IMR-90 (cell line): ENCODE data around the gene TMEM128. TPM values are rescaled to one million over a fixed set of nuclear protein-coding genes. Genes with fewer than 3 reads are reported as not detected.

Source experiments
- ATAC-seq: fragments of 200-7000 bp; cut with Tn5 transposase; 2 replicates; pipeline ENCODE4 v1.9.1; 2020; ENCODE audit warnings: low read depth, mild to moderate bottlenecking, moderate library complexity
- BruUV-seq: library from RNA; stranded (reverse); fragments of 400-500 nt; replicated peaks from 2 replicates; lab custom pipeline; 2021; lab: Mats Ljungman, UMichigan
- CTCF ChIA-PET: fragments of 300-600 bp; formaldehyde crosslinking; extraction: SDS; loops from one replicate; lab custom pipeline; 2021; ENCODE audit warnings: antibody characterized with exemption; lab: Yijun Ruan, JAX
- POLR2A ChIA-PET: fragments of 300-600 bp; sonication (Branson Sonifier 250); formaldehyde crosslinking; loops from one replicate; lab custom pipeline; 2022; ENCODE audit warnings: antibody characterized with exemption; ENCODE audit not compliant: unreplicated experiment; lab: Charles Lee
- DNase-seq: peaks from one replicate; pipeline ENCODE4 v3.0.0; 2013
- H2AFZ ChIP-seq: replicated peaks from 2 replicates; pipeline ENCODE3; 2013; ENCODE audit warnings: low read length, mild to moderate bottlenecking; ENCODE audit not compliant: poor library complexity
- H2AK5ac ChIP-seq: 2 replicates; pipeline ENCODE4 v1.6.1; 2013; ENCODE audit warnings: low read depth, low read length, inconsistent platforms
- H2AK9ac ChIP-seq: replicated peaks from 2 replicates; pipeline ENCODE3; 2013; ENCODE audit warnings: mild to moderate bottlenecking, low read depth, low read length, moderate library complexity; ENCODE audit not compliant: poor library complexity
- H2BK120ac ChIP-seq: 2 replicates; pipeline ENCODE4 v1.6.1; 2013; ENCODE audit warnings: low read depth, low read length, inconsistent platforms
- H2BK15ac ChIP-seq: 3 replicates; pipeline ENCODE4 v1.6.1; 2013; ENCODE audit warnings: low read depth, low read length, inconsistent platforms
- H2BK20ac ChIP-seq: 2 replicates; pipeline ENCODE4 v1.6.1; 2013; ENCODE audit warnings: low read depth, mild to moderate bottlenecking, inconsistent platforms, low read length, moderate library complexity
- H2BK5ac ChIP-seq: 2 replicates; pipeline ENCODE4 v1.6.1; 2013; ENCODE audit warnings: mild to moderate bottlenecking, low read depth, low read length, inconsistent platforms; ENCODE audit not compliant: poor library complexity, severe bottlenecking
- H3K14ac ChIP-seq: replicated peaks from 2 replicates; pipeline ENCODE4 v1.6.1; 2013; ENCODE audit warnings: low read depth, low read length, inconsistent platforms
- H3K18ac ChIP-seq: 2 replicates; pipeline ENCODE4 v1.6.1; 2013; ENCODE audit warnings: low read depth, low read length, control low read depth
- H3K23ac ChIP-seq: 2 replicates; pipeline ENCODE4 v1.6.1; 2013; ENCODE audit warnings: low read depth, low read length, inconsistent platforms
- H3K27ac ChIP-seq: 2 replicates; pipeline ENCODE4 v1.5.1; 2013; ENCODE audit warnings: mild to moderate bottlenecking, control low read depth, low read length; ENCODE audit not compliant: insufficient read depth
- H3K27me3 ChIP-seq: 2 replicates; pipeline ENCODE4 v1.6.1; 2013; ENCODE audit warnings: low read length; ENCODE audit not compliant: control insufficient read depth, insufficient read depth
- H3K36me3 ChIP-seq: 2 replicates; pipeline ENCODE4 v1.6.1; 2013; ENCODE audit warnings: low read length, mixed read lengths; ENCODE audit not compliant: control insufficient read depth, insufficient read depth
- H3K4ac ChIP-seq: 2 replicates; pipeline ENCODE4 v1.6.1; 2013; ENCODE audit warnings: low read depth, low read length, inconsistent platforms
- H3K4me1 ChIP-seq: 2 replicates; pipeline ENCODE4 v1.6.1; 2013; ENCODE audit warnings: low read length, mixed read lengths; ENCODE audit not compliant: control insufficient read depth, insufficient read depth
- H3K4me2 ChIP-seq: 2 replicates; pipeline ENCODE4 v1.6.1; 2013; ENCODE audit warnings: low read depth, mild to moderate bottlenecking, control low read depth, low read length, moderate library complexity
- H3K4me3 ChIP-seq: 2 replicates; pipeline ENCODE4 v1.5.1; 2013; ENCODE audit warnings: low read depth, mild to moderate bottlenecking, control low read depth, low read length, moderate library complexity; ENCODE audit not compliant: insufficient read depth
- H3K56ac ChIP-seq: 2 replicates; pipeline ENCODE4 v1.6.1; 2013; ENCODE audit warnings: low read length, inconsistent platforms; ENCODE audit not compliant: insufficient read depth; ENCODE audit errors: extremely low read depth
- H3K79me1 ChIP-seq, 2 experiments: 2 replicates each; pipeline ENCODE4 v1.6.1; 2013; ENCODE audit warnings: low read length in 2 of 2, inconsistent platforms in 1 of 2, low read depth in 1 of 2
- H3K9ac ChIP-seq: 2 replicates; pipeline ENCODE4 v1.6.1; 2013; ENCODE audit warnings: low read depth, low read length, control low read depth
- H3K9me1 ChIP-seq: 2 replicates; pipeline ENCODE4 v1.6.1; 2013; ENCODE audit warnings: low read length, inconsistent platforms; ENCODE audit not compliant: insufficient read depth
- H3K9me3 ChIP-seq: 2 replicates; pipeline ENCODE4 v1.6.1; 2013; ENCODE audit warnings: low read length; ENCODE audit not compliant: control insufficient read depth, insufficient read depth
- H4K20me1 ChIP-seq: 2 replicates; pipeline ENCODE4 v1.6.1; 2013; ENCODE audit warnings: low read length, inconsistent platforms; ENCODE audit not compliant: insufficient read depth
- H4K5ac ChIP-seq: 2 replicates; pipeline ENCODE4 v1.6.1; 2013; ENCODE audit warnings: mild to moderate bottlenecking, low read depth, low read length, control low read depth
- H4K8ac ChIP-seq, 2 experiments: 2 replicates each; pipeline ENCODE4 v1.6.1; 2013; ENCODE audit warnings: low read depth in 2 of 2, low read length in 2 of 2, control low read depth in 1 of 2, inconsistent platforms in 1 of 2
- H4K91ac ChIP-seq: 2 replicates; pipeline ENCODE4 v1.6.1; 2013; ENCODE audit warnings: low read depth, low read length, inconsistent platforms; ENCODE audit not compliant: insufficient read depth
- BHLHE40 ChIP-seq: fragments of 150-350 bp; IDR thresholded peaks from 2 replicates; pipeline ENCODE4 v1.6.1; 2016; ENCODE audit warnings: mild to moderate bottlenecking, low read depth, low read length
- CEBPB ChIP-seq: IDR thresholded peaks from 2 replicates; pipeline ENCODE4 v1.6.1; 2012; ENCODE audit warnings: low read depth, low read length, improper control_type of control experiment
- CHD1 ChIP-seq: IDR thresholded peaks from 2 replicates; pipeline ENCODE4 v1.6.1; 2012; ENCODE audit warnings: low read depth, low read length, improper control_type of control experiment
- FOS ChIP-seq: fragments of 150-350 bp; IDR thresholded peaks from 2 replicates; pipeline ENCODE4 v1.6.1; 2016; ENCODE audit warnings: low read depth, low read length
- MAFK ChIP-seq: IDR thresholded peaks from 2 replicates; pipeline ENCODE4 v1.6.1; 2012; ENCODE audit warnings: low read depth, low read length, improper control_type of control experiment
- MAZ ChIP-seq: IDR thresholded peaks from 2 replicates; pipeline ENCODE4 v1.6.1; 2012; ENCODE audit warnings: low read depth, mild to moderate bottlenecking, low read length, improper control_type of control experiment, moderate library complexity, borderline replicate concordance
- MXI1 ChIP-seq: IDR thresholded peaks from 2 replicates; pipeline ENCODE4 v1.6.1; 2012; ENCODE audit warnings: low read depth, mild to moderate bottlenecking, low read length, moderate library complexity, borderline replicate concordance
- NFE2L2 ChIP-seq: fragments of 150-350 bp; IDR thresholded peaks from 2 replicates; pipeline ENCODE4 v1.6.1; 2016; ENCODE audit warnings: low read depth, mild to moderate bottlenecking, low read length
- POLR2A ChIP-seq: IDR thresholded peaks from 2 replicates; pipeline ENCODE4 v1.6.1; 2012; ENCODE audit warnings: mild to moderate bottlenecking, low read depth, low read length
- RAD21 ChIP-seq: IDR thresholded peaks from 2 replicates; pipeline ENCODE4 v1.6.1; 2012; ENCODE audit warnings: low read length, improper control_type of control experiment
- RCOR1 ChIP-seq: IDR thresholded peaks from 2 replicates; pipeline ENCODE4 v1.6.1; 2012; ENCODE audit warnings: mild to moderate bottlenecking, low read length, improper control_type of control experiment; ENCODE audit not compliant: insufficient replicate concordance
- RFX5 ChIP-seq: IDR thresholded peaks from 2 replicates; pipeline ENCODE4 v1.8.0; 2012; ENCODE audit warnings: low read depth, mild to moderate bottlenecking, low read length, moderate library complexity
- SMC3 ChIP-seq: fragments of 150-350 bp; IDR thresholded peaks from 2 replicates; pipeline ENCODE4 v1.6.1; 2016; ENCODE audit warnings: low read depth, mild to moderate bottlenecking, antibody characterized with exemption, low read length, moderate library complexity
- WGBS, 2 experiments: methylation state at CpG; one replicate each; pipeline versions ENCODE4 v1.1.5 to v1.1.7; 2013; ENCODE audit warnings: missing lambda C conversion rate in 2 of 2; ENCODE audit not compliant: insufficient read length in 1 of 2; ENCODE audit errors: extremely low coverage in 2 of 2; 5-methylcytosine and 5-hydroxymethylcytosine counted together
- dilution Hi-C: fragments of 300-500 bp; cut with HindIII; formaldehyde crosslinking; loops from one replicate; pipeline ENCODE4 v1.14.3; 2018; ENCODE audit warnings: low sequenced_read_pairs; ENCODE audit not compliant: unreplicated experiment
- in situ Hi-C: fragments of 300-500 bp; cut with MboI; formaldehyde crosslinking; loops from 3 replicates; pipeline ENCODE4 v1.14.3; 2019; ENCODE audit warnings: low sequenced_read_pairs, inconsistent platforms, mixed read lengths
- intact Hi-C: fragments of 100-400 bp; cut with micrococcal nuclease; formaldehyde crosslinking; loops from 2 replicates; pipeline ENCODE4 v1.10.0; 2022
- polyA plus RNA-seq, 3 experiments: library from polyadenylated mRNA; depleted of rRNA; stranded (reverse); fragments of >200 nt; gene quantifications; 2 replicates each; pipeline ENCODE4 v1.2.3, GENCODE V29; 2012; ENCODE audit warnings: low replicate concordance in 1 of 3
- total RNA-seq: library from RNA; depleted of rRNA; stranded (reverse); fragments of >200 nt; gene quantifications from 2 replicates; pipeline ENCODE4 v1.2.3, GENCODE V29; 2012
- TF ChIP-seq, protein P1 (sequence below): fragments of 150-350 bp; IDR thresholded peaks from 2 replicates; pipeline ENCODE4 v1.6.1; 2016; ENCODE audit warnings: low read depth, mild to moderate bottlenecking, low read length, moderate library complexity, borderline replicate concordance
- TF ChIP-seq, protein P2 (sequence below): fragments of 150-350 bp; IDR thresholded peaks from 2 replicates; pipeline ENCODE4 v1.6.1; 2017; ENCODE audit warnings: mild to moderate bottlenecking, antibody characterized with exemption, low read length, low read depth
- TF ChIP-seq, protein P3 (sequence below): conservative IDR thresholded peaks from 2 replicates; pipeline ENCODE4 v1.5.1; 2012; ENCODE audit warnings: mild to moderate bottlenecking, low read depth, low read length, improper control_type of control experiment

The TMEM128 gene
- total and polyA plus RNA-seq, 2 of the 4 experiments (the other 2 are of a cell fraction) = 21.9 to 22.6 TPM

DNA sequence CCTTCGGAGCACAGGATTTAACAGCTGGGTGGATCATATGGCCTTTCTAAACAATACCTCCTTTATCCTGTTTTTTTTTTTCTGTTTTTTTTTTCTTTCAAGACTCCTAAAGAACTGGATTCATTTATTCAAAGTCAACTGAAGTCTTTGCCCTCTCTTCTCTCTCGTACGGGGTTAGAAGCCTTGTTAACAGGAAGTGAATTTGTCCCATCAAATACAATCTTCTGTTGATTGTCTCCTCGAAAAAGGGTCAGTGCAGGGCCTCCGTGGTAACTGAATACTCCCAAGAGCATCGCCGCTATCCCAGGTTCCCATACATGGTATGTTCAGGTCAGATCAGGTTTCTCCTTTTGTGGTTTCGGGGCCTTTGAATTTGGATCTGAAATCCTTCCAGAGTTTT lies 1.8 kb upstream of the TMEM128 start:
- no peak overlapping the region for H2BK15ac ChIP-seq
- H2AK9ac ChIP-seq = no peak overlapping the region
- TF ChIP-seq RCOR1 = no peak
- TF ChIP-seq RFX5 = no peak
- TF ChIP-seq, protein P1, sequence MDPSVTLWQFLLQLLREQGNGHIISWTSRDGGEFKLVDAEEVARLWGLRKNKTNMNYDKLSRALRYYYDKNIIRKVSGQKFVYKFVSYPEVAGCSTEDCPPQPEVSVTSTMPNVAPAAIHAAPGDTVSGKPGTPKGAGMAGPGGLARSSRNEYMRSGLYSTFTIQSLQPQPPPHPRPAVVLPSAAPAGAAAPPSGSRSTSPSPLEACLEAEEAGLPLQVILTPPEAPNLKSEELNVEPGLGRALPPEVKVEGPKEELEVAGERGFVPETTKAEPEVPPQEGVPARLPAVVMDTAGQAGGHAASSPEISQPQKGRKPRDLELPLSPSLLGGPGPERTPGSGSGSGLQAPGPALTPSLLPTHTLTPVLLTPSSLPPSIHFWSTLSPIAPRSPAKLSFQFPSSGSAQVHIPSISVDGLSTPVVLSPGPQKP = no peak
- no peak for TF ChIP-seq MAFK
- no peak for TF ChIP-seq MAZ
- TF ChIP-seq MXI1 = no peak
- no peak for TF ChIP-seq NFE2L2
- TF ChIP-seq, protein P2, sequence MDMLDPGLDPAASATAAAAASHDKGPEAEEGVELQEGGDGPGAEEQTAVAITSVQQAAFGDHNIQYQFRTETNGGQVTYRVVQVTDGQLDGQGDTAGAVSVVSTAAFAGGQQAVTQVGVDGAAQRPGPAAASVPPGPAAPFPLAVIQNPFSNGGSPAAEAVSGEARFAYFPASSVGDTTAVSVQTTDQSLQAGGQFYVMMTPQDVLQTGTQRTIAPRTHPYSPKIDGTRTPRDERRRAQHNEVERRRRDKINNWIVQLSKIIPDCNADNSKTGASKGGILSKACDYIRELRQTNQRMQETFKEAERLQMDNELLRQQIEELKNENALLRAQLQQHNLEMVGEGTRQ = no peak
- TF ChIP-seq CHD1 = no peak
- no peak for TF ChIP-seq RAD21
- no peak for TF ChIP-seq POLR2A
- TF ChIP-seq, protein P3, sequence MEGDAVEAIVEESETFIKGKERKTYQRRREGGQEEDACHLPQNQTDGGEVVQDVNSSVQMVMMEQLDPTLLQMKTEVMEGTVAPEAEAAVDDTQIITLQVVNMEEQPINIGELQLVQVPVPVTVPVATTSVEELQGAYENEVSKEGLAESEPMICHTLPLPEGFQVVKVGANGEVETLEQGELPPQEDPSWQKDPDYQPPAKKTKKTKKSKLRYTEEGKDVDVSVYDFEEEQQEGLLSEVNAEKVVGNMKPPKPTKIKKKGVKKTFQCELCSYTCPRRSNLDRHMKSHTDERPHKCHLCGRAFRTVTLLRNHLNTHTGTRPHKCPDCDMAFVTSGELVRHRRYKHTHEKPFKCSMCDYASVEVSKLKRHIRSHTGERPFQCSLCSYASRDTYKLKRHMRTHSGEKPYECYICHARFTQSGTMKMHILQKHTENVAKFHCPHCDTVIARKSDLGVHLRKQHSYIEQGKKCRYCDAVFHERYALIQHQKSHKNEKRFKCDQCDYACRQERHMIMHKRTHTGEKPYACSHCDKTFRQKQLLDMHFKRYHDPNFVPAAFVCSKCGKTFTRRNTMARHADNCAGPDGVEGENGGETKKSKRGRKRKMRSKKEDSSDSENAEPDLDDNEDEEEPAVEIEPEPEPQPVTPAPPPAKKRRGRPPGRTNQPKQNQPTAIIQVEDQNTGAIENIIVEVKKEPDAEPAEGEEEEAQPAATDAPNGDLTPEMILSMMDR = no peak
- TF ChIP-seq BHLHE40 = no peak
- TF ChIP-seq SMC3 = no peak
- TF ChIP-seq CEBPB = no peak
- TF ChIP-seq FOS = no peak
- POLR2A ChIA-PET = interaction anchor here (0.6 kb wide), 1 partner anchor 264 kb away, joined by 9 read pairs; no protein-coding TSS in a partner anchor
- no peak overlapping the region for H3K4ac ChIP-seq
- CTCF ChIA-PET = interaction anchor here (2.1 kb wide), 1 partner anchor 10 kb away, joined by 8 read pairs; no protein-coding TSS in a partner anchor
- H3K14ac ChIP-seq = no peak overlapping the region
- intact Hi-C loops (no loop called here), dilution Hi-C loops (no loop called here), in situ Hi-C loops (loop anchor here (5.0 kb wide), 1 partner anchor 92 kb away; no protein-coding TSS in a partner anchor)
- H4K91ac ChIP-seq = no peak overlapping the region
- no peak for DNase-seq
- H4K20me1 ChIP-seq = no peaks in the 10 kb centered on the region
- H3K27ac ChIP-seq = no peak overlapping the region
- H2AFZ ChIP-seq = no peak overlapping the region
- peaks cover 6% of the 10 kb centered on the region; the same call in 1 of the 2 replicates for H3K27me3 ChIP-seq
- no peak for ATAC-seq
- no peak overlapping the region for H2BK5ac ChIP-seq
- no peak overlapping the region for H2BK120ac ChIP-seq
- peaks cover 4% of the 10 kb centered on the region for H3K9me1 ChIP-seq
- peaks cover 2% of the 10 kb centered on the region; the same call in 1 of the 2 replicates for H3K4me1 ChIP-seq
- H2BK20ac ChIP-seq = no peak overlapping the region
- no peak overlapping the region for H3K4me3 ChIP-seq
- no peak overlapping the region for H3K56ac ChIP-seq
- BruUV-seq = no TSS peak
- peaks cover 17 to 18% of the 10 kb centered on the region in 2 experiments for H3K79me1 ChIP-seq
- no peak overlapping the region for H4K8ac ChIP-seq
- H4K5ac ChIP-seq = no peak overlapping the region
- H2AK5ac ChIP-seq = no peak overlapping the region
- H3K18ac ChIP-seq = no peak overlapping the region
- H3K4me2 ChIP-seq = no peak overlapping the region
- no peak overlapping the region for H3K9ac ChIP-seq
- H3K36me3 ChIP-seq = peaks cover 5% of the 10 kb centered on the region
- WGBS, 2 experiments = no CpG with 5 or more reads among the region's 8 CpGs
- no peaks in the 10 kb centered on the region for H3K9me3 ChIP-seq
- no peak overlapping the region for H3K23ac ChIP-seq
